RCC 7860 (cell line): ENCODE measurements around the gene TFPI.

Source experiments
- DNase-seq: peaks from one replicate; pipeline ENCODE4 v3.0.0-alpha.2; 2015; ENCODE audit warnings: low spot score
- FAIRE-seq: peaks from 2 replicates; lab custom pipeline; 2012; peaks lifted over from hg19 to GRCh38; lab: Jason Lieb, UNC

The TFPI gene

GRCh38 chr2:187470698-187471097 lies 83.5 kb downstream of the TFPI start:
- DNase-seq, result no peak
- no peak for FAIRE-seq

GRCh38 chr2:187469538-187469937 lies 84.7 kb downstream of the TFPI start:
- FAIRE-seq (no peak), DNase-seq (no peak)

GRCh38 chr2:187468262-187468661 lies 86.0 kb downstream of the TFPI start:
- no peak for FAIRE-seq
- no peak for DNase-seq

- FAIRE-seq, result no peak
- no peak for DNase-seq
Observed at GRCh38 chr2:187466129-187466792, 88.0 kb downstream of the TFPI start.

GRCh38 chr2:187462839-187463238 lies 91.4 kb downstream of the TFPI start:
- FAIRE-seq (no peak), DNase-seq (no peak)

- no peak for FAIRE-seq
- DNase-seq, result no peak
Observed at GRCh38 chr2:187461294-187462261, 92.7 kb downstream of the TFPI start.

- no peak for FAIRE-seq
- no peak for DNase-seq
Observed at GRCh38 chr2:187459256-187459655, 95.0 kb downstream of the TFPI start.

GRCh38 chr2:187453078-187453641 lies 101.1 kb downstream of the TFPI start:
- peak; percentile 85 for FAIRE-seq
- DNase-seq, result peak; percentile 37

GRCh38 chr2:187451510-187451909 lies 102.7 kb downstream of the TFPI start:
- no peak for FAIRE-seq
- DNase-seq, result no peak

- no peak for FAIRE-seq
Observed at GRCh38 chr2:187447336-187447735, 106.9 kb downstream of the TFPI start.

GRCh38 chr2:187446711-187447110 lies 107.5 kb downstream of the TFPI start:
- DNase-seq (no peak), FAIRE-seq (no peak)

More at GRCh38 chr2:187447336-187447735, 106.9 kb downstream of the TFPI start:
- DNase-seq, result no peak

- FAIRE-seq (no peak), DNase-seq (no peak)
Observed at GRCh38 chr2:187445051-187445450, 109.2 kb downstream of the TFPI start.

GRCh38 chr2:187442778-187443177 lies 111.5 kb downstream of the TFPI start:
- DNase-seq (no peak), FAIRE-seq (no peak)

- FAIRE-seq, result peak; percentile 57
- no peak for DNase-seq
Observed at GRCh38 chr2:187442378-187442777, 111.9 kb downstream of the TFPI start.

GRCh38 chr2:187440101-187440675 lies 114.0 kb downstream of the TFPI start:
- FAIRE-seq (no peak), DNase-seq (no peak)

GRCh38 chr2:187438455-187438854 lies 115.8 kb downstream of the TFPI start:
- FAIRE-seq (no peak), DNase-seq (no peak)

GRCh38 chr2:187435756-187436155 lies 118.5 kb downstream of the TFPI start:
- FAIRE-seq (no peak), DNase-seq (no peak)

GRCh38 chr2:187435078-187435477 lies 119.2 kb downstream of the TFPI start:
- no peak for FAIRE-seq

GRCh38 chr2:187434342-187434785 lies 119.9 kb downstream of the TFPI start:
- no peak for DNase-seq
- FAIRE-seq, result no peak

More at GRCh38 chr2:187435078-187435477, 119.2 kb downstream of the TFPI start:
- no peak for DNase-seq

- no peak for DNase-seq
- no peak for FAIRE-seq
Observed at GRCh38 chr2:187431911-187432310, 122.3 kb downstream of the TFPI start.

GRCh38 chr2:187429989-187430388 lies 124.2 kb downstream of the TFPI start:
- FAIRE-seq (peak; percentile 55), DNase-seq (peak; percentile 44)
